ENCODE measurements around the gene CCDC85B. TPM values are rescaled to one million over a fixed set of nuclear protein-coding genes. Genes with fewer than 3 reads are reported as not detected.
"Not testable (repeated sequence)": the region's sequence is repeated elsewhere in the genome, so short reads cannot be mapped to it uniquely, and the experiment has no call there.

The CCDC85B gene
- total RNA-seq, 1 donor from 2014 or later = 20.5 TPM

DNA sequence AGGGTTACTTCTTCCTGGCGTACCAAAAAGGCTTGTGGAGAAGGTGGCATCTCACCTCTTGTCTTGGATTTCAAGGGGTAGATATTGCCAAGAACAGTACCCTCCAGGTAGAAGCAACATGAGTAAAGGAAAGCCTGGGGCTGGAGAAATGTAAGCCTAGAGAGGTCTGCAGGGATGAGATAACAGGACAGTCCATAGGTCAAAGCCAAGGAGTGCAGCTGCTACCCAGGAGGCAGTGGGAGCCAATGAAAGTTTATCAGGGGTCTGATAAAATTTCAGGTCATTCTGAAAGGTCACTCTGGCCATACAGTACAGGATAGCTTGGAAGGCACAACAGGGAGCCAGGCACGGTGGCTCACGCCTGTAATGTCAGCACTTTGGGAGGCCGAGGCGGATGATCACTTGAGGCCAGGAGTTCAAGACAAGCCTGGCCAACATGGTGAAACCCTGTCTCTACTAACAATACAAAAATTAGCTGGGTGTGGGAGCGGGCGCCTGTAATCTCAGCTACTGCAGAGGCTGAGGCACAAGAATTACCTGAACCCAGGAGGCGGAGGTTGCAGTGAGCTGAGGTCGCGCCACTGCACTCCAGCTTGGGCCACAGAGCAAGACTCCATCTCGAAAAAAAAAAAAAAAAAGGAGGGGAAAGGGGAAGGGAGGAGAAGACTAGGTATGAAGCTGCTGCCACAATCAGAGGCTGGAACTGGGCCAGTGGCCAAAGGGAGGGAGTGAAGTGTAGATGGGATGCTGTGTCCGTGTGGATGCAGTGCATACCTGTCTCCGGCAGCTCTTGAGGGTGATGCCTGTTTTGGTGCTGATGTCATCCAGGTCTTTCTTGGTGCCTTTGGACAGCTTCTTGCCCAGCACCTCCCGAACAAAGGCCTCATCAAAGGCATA is 3.4 kb upstream of the CCDC85B start:
- DNase-seq (ENCODE audit: low spot score) = peak; percentile 44

DNA sequence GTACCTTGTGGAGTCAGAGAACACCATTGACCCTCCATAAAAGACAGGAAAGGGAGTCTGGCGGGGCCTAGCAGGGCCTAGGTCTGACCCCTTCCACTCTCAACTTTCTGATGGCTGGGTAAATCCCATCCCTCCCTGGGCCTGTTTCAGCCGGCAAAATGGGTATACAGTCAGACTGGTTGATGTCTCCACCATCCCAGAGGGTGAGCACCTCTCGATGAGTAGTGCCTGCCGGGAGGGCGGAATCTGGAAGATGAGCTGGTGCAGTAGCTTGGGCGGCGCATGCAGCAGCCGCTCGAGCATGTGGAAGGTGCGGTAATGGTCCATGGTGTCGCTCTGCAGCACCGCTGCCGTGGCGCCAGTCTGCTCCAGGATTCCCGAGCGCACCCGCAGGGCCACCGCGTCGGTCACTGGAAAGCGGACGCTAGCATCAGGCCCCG is 2.7 kb upstream of the CCDC85B start:
- no peak for DNase-seq (ENCODE audit: low spot score)

DNA sequence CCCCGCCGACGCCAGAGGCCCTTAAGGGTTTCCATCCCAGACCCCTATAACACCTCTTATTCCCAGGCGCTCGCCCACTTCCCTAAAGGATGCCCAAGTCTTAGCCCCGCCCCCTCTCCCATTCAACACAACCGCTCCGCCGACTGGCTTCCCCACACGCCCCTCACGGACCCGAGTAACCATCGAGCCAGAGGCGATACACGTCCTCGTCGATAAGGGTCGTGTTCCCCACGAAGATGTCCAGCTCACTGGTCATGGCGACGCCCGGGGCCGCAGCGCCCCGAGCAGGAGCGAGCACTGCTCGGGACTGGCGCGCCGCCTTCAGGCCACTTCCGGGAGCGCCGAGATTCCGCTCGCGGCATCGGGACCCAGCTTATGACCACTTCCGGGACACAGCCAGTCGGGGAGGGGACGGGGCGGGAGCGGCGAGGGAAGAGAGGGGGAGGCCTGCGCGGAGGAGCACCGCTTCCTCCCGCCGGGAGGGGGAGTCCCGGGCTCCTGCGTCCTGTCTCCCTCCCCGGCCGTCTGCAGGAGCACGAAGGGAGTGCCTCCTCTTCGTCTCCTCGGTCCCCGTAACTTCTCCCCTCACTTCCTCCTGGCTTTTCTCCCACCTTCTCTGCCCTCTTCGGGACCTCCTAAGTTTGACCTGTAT is 2.2 kb upstream of the CCDC85B start, which contains the start of gene FIBP:
TSS of gene FIBP (minus strand) at position 309 of the 652 bp plus-strand sequence. CDS start at position 256, 53 bp downstream.
- DNase-seq (ENCODE audit: low spot score) = peak; percentile 98

DNA sequence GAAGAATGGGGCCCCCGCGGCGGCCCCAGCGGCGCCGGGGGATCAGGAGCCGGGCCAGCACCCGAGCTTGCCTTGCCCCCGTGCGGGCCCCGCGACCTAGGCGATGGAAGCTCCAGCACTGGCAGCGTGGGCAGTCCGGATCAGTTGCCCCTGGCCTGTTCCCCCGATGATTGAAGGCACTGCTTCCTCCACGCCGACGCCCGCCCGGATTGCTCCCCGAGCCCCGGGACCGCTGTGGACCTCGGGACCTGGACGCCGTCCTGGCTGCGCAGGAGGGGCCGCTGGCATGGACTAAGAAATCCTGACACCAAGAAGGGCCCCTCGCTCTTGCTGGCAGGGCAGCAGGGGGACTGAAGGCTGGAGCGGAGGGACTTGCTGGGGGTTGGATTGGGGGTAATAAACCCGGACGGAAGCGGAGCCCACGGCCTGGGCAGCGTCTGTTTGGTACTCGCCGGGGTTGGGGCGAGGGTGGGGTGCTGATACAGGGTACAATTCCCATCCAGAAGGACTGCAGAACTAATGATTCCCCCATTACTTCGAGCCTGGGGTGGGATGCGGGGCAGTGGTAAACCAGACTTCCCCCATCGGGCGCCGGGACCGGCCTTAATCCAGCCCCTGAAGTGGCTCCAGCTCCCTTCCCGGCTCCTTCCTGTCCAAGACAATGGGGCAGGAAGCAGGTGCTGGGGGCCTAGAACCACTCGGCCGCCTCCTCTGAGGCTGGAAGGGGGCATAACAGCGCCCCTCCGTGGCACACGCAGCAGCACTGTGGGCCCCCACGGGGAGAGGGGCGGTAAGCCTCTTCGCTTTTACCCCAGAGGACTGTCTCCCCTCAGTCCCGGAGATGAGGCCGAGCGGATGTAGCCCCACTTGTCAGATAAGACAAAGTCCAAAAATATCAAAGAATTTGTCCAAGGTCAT is 1.0 kb downstream of the CCDC85B start:
- DNase-seq (ENCODE audit: low spot score) = no peak

DNA sequence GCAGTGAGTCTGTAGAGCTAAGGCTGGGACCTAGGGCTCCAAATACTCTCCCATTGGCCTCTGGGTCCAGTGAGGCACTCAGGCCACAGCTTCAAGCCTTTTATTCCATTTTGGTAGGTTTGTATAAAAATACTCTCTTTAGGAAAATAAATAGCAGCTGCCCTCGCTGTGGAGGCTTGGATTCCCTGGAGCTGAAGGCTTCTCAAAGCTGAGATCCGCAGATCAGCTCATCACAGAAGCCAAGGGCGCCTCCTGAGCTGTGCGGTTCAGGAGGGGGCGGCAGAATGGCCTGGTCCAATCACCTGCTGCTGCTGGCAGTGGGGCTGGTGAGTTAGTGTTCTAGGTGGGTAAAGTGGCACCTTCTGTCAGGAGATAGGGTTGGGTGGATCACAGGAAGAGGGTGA is 1.7 kb downstream of the CCDC85B start:
- DNase-seq (ENCODE audit: low spot score) = not testable (repeated sequence)

DNA sequence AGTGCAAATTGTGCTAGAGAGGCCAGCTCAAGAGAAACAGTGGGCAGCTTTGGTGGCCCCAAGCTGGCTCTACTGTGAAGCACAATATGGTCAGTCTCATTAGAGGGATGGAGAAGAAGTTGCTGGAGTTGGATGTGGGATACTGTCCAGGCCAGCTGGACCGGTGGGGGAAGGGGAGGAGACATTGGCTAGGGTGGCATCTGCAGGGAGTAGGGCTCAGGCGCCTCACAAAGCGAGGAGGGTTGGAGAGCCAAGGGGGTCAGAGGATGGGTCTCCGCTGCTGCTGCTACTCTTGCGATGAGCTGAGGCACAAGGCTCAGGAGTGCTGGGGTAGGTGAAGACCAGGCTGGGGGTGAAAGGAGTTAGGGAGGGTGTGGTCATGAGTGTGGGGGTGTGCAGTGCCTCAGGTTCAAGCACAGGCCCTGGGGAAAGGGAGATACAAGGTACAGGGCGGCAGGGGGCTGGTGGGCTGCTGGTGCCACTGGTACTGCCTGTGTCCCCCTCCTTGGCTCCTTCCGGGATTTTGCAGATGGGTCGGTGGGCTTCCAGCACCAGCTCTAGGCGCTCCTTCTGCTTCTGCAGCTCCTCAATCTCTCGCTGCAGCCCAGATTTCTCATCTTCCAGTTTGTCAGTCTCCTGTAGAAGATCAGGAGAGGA is 2.3 kb downstream of the CCDC85B start:
- no peak for DNase-seq (ENCODE audit: low spot score)

DNA sequence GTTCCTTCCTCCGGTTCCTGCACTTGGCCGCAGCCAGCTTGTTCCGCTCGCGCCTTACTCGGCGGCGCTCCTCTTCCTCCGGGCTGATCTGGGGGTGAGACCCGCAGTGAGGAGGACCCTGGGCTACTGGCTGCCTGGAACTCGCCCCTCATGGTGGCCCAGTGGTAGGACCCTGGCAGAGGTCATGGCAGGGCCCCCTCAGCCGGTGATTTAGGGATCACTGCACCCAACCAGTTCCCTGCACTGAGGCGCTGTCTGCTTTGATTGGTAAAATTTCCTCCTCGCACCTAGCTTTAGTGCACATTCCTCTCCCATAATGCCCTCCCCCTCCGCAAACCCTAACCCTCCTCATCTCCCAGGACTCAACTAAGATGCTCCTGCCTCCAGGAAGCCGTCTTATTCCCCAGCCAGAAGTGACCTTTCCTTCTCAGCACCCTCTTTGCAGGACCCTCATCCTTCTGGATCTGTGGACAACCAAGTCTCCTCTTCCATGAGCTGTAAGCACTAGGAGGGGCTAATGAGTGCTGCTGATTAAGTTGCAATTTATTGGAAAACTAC is 3.6 kb downstream of the CCDC85B start:
- DNase-seq (ENCODE audit: low spot score) = no peak

DNA sequence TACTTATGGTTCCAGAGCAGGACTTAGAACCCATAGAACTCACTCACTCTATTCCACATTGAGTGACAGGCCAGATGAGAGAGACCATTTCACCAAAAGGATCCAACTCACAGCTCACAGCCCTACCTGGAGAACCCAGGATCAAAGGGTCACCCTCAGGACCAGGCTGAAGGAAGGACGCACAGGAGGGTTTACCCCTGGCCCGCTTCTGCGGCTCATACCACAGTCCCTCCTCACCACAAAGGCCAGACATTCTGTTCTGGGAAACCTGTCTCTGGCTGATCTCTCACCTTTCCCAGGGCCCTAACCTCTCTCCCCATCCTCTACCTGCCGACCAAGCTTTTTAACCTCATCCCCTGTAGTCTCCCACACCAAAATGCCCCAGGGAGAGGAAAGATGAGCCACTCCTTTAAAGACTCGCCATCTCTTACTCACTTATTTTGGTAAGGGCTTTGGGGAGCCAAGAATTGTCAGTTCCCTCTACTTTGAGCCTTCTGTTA is 5.1 kb downstream of the CCDC85B start:
- DNase-seq (ENCODE audit: low spot score) = no peak

DNA sequence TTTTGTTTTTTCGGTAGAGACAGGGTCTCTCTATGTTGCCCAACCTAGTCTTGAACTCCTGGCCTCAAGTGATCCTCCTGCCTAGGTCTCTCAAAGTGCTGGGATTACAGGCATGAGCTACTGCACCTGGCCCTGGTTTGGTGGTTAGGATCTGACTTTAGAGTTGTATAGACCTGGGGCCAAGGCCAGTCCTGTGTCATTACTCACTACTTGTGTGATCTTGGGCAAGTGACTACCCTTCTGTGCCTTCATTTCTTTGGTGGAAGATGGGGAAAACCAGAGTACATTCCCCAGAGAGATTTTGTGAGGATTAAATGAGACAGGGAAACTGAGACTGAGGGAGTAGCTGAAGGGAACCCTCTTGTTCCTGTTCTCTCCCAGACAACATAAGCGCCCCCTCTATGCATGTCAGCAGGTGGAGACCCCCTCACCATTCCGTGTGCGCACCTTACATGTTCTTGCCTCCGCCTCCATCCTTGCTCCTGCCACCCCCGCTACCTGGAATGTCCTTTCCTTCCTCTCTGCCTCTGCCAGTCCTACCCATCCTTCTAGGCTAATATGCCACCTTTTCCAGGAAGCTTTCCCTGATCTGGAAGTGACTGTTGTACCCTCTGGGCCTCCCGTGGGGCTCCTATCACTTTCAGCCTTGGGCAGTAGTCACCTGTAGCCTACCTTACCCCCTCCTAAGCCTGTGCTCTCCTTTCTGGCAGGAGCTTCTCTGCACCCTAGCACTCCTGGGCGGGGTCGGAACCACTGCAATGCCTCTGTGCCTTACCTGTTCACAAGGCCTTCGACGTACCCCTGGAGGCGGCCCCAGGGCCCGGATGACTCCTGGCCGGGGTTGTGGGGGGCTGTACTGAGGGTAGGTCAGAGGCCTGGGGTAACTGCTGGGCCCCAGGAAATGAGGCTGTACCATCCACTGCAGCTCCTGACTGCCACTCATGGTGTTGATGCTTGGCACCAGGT is 5.8 kb downstream of the CCDC85B start:
- DNase-seq (ENCODE audit: low spot score) = no peak

DNA sequence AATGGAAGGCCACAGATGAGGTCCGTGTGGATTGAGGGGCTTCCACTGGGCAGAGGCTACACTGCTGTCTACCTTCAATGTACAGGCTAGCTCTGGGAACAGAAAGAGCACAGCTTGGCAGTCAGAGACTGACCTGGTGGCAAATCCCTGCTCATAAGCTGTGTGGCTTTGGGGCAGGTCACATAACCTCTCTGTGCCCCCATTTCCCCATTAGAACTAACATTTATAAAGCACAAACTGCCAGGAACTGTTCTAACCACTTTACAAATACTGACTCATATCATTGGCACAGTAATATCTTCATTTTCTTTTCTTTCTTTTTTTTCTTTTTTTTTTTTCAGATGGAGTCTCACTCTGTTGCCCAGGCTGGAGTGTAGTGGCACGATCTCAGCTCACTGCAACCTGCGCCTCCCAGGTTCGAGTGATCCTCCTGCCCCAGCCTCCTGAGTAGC is 6.6 kb downstream of the CCDC85B start:
- DNase-seq (ENCODE audit: low spot score) = no peak

DNA sequence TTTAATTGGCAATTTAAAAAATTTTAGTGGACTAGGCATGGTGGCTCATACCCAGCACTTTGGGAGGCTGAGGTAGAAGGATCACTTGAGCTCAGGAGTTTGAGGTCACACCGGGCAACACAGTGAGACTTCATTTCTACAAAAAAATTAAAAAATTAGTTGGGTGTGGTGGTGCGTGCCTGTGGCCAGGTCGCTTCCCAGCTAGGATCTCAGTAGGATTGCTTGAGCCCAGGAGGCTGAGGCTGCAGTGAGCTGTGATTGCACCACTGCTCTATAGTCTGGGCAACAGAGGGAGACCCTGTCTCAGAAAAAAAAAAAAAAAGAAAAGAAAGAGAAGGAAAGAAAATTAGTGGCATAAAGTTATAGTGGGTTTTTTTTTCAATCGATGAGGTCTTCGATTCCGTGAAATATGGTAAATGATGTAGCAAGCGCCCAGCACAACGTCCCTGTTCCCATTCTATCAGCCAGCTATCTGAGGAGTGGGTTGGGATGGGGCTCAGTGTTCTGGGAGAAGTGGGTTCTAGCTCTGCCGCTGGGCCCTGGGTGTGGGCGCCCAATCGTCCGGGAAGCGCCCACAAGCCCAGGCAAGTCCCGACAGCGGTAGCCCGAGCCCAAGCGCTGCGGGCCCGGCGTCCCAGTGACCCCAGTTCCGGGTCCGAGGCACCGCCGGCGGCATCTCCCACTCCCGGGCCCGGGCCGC is 8.3 kb downstream of the CCDC85B start:
- DNase-seq (ENCODE audit: low spot score) = no peak

DNA sequence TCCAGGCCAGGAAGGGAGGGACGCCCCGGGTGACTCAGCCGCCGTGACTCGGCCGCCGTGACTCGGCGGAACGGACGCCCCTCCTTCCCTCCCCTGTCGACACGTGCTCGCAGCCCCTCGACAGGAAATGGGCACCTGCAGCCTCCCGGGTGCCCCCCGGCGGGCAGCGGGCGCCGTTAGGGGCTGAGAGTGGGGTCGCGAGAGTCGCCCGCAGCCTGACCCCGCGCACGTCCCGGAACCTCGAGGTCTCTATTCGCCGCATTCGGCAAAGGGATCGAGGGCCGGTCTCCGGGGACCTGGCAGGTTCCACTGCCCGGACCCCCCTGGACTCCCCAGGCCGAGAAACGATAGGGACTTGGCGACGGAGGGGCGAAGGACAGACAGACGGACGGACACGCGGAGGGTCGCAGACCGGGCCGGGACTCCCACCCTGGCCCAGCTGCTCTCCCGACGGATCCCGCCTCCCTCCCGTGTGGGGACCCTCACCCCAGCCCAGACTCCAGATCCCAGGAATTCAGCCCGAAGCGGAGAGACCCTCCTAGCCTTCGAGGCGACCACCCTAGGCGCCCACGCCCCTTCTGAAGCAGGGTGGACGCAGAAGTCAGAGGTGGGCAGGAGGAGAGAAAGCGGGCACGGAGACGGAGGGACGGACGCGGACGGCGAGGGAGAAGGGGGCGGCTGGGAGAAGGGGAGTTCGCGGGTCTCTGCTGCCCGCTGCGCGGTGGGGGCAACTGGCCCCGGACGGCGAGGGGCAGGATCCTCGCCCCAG is 9.1 kb downstream of the CCDC85B start:
- no peak for DNase-seq (ENCODE audit: low spot score)

DNA sequence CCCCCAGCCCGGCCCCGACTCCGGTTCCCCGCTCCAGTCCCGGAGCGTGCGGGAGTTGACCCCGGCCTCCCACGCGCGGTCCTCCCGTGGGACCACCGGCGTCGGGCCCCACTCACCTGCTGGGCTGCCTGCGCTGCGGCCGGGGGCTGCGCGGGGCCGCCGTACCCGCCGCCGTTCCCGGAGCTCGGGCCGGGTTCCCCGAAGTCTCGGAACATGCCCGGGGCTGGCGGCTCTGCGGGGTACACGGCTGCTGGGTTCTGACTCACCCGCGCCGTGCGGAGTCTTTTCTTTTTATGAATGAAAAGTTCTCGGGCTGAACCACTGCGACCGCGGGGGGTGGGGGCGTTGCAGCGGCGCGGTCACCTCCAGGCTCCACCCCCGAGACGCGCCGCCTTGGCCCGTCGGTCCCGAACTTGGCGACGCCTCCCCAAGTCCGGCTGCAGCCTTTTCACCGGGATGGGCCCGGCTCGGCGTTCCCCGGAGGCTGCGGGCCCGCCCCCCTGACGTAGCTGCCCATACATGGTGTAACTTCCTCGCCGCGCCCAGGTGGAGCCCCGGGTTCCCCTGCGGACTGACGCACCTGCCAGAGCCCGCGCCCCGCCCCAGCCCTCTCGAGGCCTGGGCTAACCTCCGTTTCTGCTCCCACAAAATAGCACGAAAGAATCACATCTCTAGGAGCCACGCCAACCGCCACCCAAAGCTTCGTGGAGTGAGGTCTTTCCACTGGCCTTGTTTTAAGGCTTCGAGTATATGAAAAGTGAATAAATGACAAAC is 9.8 kb downstream of the CCDC85B start, which contains the start of gene FOSL1:
TSS of gene FOSL1 (minus strand) at position 264 of the 774 bp plus-strand sequence. CDS start at position 215, 49 bp downstream.
- DNase-seq (ENCODE audit: low spot score) = peak; percentile 87

DNA sequence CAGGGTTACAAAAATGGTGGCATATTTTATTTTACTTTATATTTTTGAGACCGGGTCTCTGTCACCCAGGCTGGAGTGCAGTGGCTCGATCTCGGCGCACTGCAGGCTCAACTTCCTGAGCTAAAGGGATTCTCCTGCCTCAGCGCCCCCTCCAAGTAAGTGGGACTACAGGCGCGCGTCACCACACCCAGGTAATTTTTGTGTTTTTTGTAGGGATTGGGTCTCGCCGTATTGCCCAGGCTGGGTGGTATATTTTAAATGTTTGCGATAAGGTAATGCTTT is 10.4 kb downstream of the CCDC85B start:
- no peak for DNase-seq (ENCODE audit: low spot score)

DNA sequence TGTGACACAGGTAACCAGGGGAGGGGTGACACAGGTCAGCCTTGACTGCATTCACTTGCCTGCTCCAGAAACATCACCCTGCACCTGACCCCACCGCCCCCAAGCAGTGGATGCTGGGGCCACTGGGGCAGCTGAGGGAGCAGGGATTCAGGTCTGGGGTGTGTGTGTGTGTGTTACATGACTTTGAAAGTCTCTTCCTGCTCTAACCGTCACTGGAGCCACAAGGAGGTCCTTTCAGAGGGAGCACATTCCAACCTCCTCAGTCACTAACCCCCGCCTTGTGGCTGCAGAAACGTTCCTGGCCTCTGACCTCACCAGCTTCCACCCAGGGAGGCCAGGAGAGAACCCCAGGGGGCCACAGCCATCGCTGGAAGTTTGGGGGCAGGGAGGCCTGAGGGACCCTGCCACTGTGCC is 12.6 kb downstream of the CCDC85B start:
- no peak for DNase-seq (ENCODE audit: low spot score)

DNA sequence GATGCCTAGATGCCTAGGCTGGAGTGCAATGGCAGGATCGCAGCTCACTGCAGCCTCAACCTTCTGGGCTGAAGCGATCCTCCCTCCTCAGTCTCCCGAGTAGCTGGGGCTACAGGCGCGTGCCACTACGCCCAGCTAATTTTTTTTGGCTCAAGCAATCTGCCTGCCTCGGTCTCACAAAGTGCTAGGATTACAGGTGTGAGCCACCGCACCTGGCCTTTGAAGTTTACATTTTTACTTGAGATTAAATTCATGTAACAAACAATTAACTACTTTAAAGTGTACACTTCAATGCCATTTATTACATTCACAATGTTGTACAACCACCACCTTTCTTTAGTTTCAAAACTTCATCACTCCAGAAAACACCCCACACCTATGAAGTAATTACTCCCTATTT is 13.2 kb downstream of the CCDC85B start:
- no peak for DNase-seq (ENCODE audit: low spot score)

DNA sequence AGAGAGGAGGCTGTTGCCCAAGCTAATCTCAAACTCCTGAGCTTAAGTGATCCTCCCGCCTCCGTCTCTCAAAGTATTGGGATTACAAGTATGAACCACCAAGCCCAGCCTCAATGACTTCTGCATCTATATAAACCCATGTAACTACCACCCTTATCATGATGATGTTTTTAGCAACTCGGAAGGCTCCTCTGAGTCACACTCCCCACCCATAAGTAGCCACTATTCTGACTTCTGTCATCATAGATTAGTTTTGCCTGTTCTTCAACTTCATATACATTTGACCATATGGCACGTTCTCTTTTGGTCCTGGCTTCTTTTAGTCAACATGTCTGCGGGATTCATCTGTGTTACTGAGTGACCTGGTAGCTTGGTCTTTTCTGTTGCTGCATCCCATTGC is 16.1 kb downstream of the CCDC85B start:
- DNase-seq (ENCODE audit: low spot score) = no peak

All from ureter (tissue), 1 donor.